Parathyroid adenoma (tissue), 2 donors: ENCODE measurements around the gene KSR1.

Source experiments
- H2AFZ ChIP-seq: fragments of 300-600 bp; sonication (generic); one replicate; pipeline ENCODE4 v1.7.0; 2017; ENCODE audit warnings: antibody characterized with exemption, mild to moderate bottlenecking
- H3K27ac ChIP-seq: fragments of 300-600 bp; sonication (generic); one replicate; pipeline ENCODE4 v1.7.0; 2017
- H3K27me3 ChIP-seq: fragments of 300-600 bp; sonication (generic); one replicate; pipeline ENCODE4 v1.7.0; 2017; ENCODE audit warnings: low read length; ENCODE audit not compliant: control insufficient read depth, insufficient read depth
- H3K36me3 ChIP-seq: fragments of 300-600 bp; sonication (generic); one replicate; pipeline ENCODE4 v1.7.0; 2017; ENCODE audit warnings: low read length; ENCODE audit not compliant: control insufficient read depth, insufficient read depth
- H3K4me1 ChIP-seq: fragments of 300-600 bp; sonication (generic); one replicate; pipeline ENCODE4 v1.7.0; 2017; ENCODE audit warnings: control low read depth
- H3K4me2 ChIP-seq: fragments of 300-600 bp; sonication (generic); one replicate; pipeline ENCODE4 v1.7.0; 2017; ENCODE audit warnings: low read length
- H3K4me3 ChIP-seq: fragments of 300-600 bp; sonication (generic); one replicate; pipeline ENCODE4 v1.7.0; 2017; ENCODE audit warnings: low read depth, low read length
- H3K79me2 ChIP-seq: fragments of 300-600 bp; sonication (generic); one replicate; pipeline ENCODE4 v1.7.0; 2017; ENCODE audit warnings: control low read depth
- H3K9ac ChIP-seq: fragments of 300-600 bp; sonication (generic); one replicate; pipeline ENCODE4 v1.7.0; 2017; ENCODE audit warnings: mild to moderate bottlenecking
- H3K9me3 ChIP-seq: fragments of 300-600 bp; sonication (generic); one replicate; pipeline ENCODE4 v1.7.0; 2017; ENCODE audit warnings: low read length; ENCODE audit not compliant: control insufficient read depth
- TF ChIP-seq, protein P1 (sequence below): fragments of 300-600 bp; sonication (generic); IDR thresholded peaks from one replicate; pipeline ENCODE4 v1.7.0; 2017; ENCODE audit warnings: antibody characterized with exemption, mild to moderate bottlenecking
- donor health status: primary hyperparathyroidism.

Gene KSR1

GRCh38 chr17:27612160-27612770 lies 156.0 kb downstream of the KSR1 start:
- H3K27me3 ChIP-seq = no peaks in the 10 kb centered on the region
- H3K36me3 ChIP-seq = no peaks in the 10 kb centered on the region
- TF ChIP-seq, protein P1, sequence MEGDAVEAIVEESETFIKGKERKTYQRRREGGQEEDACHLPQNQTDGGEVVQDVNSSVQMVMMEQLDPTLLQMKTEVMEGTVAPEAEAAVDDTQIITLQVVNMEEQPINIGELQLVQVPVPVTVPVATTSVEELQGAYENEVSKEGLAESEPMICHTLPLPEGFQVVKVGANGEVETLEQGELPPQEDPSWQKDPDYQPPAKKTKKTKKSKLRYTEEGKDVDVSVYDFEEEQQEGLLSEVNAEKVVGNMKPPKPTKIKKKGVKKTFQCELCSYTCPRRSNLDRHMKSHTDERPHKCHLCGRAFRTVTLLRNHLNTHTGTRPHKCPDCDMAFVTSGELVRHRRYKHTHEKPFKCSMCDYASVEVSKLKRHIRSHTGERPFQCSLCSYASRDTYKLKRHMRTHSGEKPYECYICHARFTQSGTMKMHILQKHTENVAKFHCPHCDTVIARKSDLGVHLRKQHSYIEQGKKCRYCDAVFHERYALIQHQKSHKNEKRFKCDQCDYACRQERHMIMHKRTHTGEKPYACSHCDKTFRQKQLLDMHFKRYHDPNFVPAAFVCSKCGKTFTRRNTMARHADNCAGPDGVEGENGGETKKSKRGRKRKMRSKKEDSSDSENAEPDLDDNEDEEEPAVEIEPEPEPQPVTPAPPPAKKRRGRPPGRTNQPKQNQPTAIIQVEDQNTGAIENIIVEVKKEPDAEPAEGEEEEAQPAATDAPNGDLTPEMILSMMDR = no peak
- H3K4me3 ChIP-seq = no peak overlapping the region
- H3K79me2 ChIP-seq = no peaks in the 10 kb centered on the region
- H2AFZ ChIP-seq = no peak overlapping the region
- H3K9me3 ChIP-seq = no peaks in the 10 kb centered on the region
- H3K4me2 ChIP-seq = no peak overlapping the region
- no peaks in the 10 kb centered on the region for H3K4me1 ChIP-seq
- H3K27ac ChIP-seq = no peak overlapping the region
- no peak overlapping the region for H3K9ac ChIP-seq

- Histone ChIP-seq H2AFZ (no peak overlapping the region), H3K9me3 (no peaks in the 10 kb centered on the region), H3K4me2 (no peak overlapping the region), H3K9ac (no peak overlapping the region), H3K27me3 (no peaks in the 10 kb centered on the region), H3K36me3 (no peaks in the 10 kb centered on the region), H3K4me1 (no peaks in the 10 kb centered on the region), H3K4me3 (no peak overlapping the region), H3K79me2 (no peaks in the 10 kb centered on the region), H3K27ac (no peak overlapping the region)
- TF ChIP-seq, protein P1 = no peak
Measured at GRCh38 chr17:27613433-27613832, 157.2 kb downstream of the KSR1 start.

DNA sequence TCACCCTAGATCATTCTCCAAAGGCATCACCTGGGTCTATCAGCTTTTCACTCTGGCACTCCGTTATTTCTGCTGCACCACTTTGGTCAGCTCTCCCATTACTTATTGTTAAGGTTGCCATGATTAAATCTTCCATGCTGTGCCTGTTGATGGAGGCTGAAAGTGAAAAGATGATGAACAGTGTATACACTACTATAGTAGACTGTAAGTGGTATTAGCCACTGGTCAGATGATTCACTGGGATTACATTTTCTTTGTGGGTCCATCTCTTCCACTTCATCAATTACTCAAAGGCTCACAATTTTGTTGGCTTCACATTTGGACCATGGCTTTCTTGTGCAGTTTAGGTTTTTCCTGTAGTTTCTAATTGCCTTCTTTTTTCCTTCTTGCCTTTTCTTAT lies 158.9 kb downstream of the KSR1 start:
- H3K4me3 ChIP-seq = no peak overlapping the region
- H3K79me2 ChIP-seq = no peaks in the 10 kb centered on the region
- TF ChIP-seq, protein P1 = no peak
- H3K4me1 ChIP-seq = no peaks in the 10 kb centered on the region
- no peak overlapping the region for H2AFZ ChIP-seq
- no peaks in the 10 kb centered on the region for H3K27me3 ChIP-seq
- no peaks in the 10 kb centered on the region for H3K9me3 ChIP-seq
- H3K36me3 ChIP-seq = no peaks in the 10 kb centered on the region
- H3K4me2 ChIP-seq = no peak overlapping the region
- no peak overlapping the region for H3K9ac ChIP-seq
- no peak overlapping the region for H3K27ac ChIP-seq

DNA sequence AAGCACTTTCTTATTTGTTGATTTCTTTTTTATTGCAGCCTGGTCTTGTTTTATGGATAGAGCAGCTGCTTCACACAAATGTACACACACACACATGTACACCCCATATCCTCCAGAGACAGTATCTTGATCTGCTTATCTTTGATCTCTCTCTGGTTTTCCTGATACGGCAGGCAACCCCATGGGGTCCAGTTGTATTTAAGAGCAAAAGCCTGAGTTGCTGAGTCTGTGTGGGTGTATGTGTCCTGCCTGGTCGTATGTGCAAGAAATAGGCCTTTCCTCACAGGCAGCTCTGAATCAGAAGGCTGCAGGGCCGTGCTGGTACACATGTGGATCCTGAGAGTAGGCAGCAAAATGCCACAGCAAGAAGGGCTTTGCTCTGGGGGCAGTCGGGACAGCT lies 160.2 kb downstream of the KSR1 start:
- Histone ChIP-seq H3K9me3 (no peaks in the 10 kb centered on the region), H3K4me3 (no peak overlapping the region), H3K79me2 (no peaks in the 10 kb centered on the region), H3K4me1 (no peaks in the 10 kb centered on the region), H3K4me2 (no peak overlapping the region), H3K36me3 (no peaks in the 10 kb centered on the region), H2AFZ (no peak overlapping the region), H3K27me3 (no peaks in the 10 kb centered on the region), H3K9ac (no peak overlapping the region), H3K27ac (no peak overlapping the region)
- TF ChIP-seq, protein P1 = no peak

DNA sequence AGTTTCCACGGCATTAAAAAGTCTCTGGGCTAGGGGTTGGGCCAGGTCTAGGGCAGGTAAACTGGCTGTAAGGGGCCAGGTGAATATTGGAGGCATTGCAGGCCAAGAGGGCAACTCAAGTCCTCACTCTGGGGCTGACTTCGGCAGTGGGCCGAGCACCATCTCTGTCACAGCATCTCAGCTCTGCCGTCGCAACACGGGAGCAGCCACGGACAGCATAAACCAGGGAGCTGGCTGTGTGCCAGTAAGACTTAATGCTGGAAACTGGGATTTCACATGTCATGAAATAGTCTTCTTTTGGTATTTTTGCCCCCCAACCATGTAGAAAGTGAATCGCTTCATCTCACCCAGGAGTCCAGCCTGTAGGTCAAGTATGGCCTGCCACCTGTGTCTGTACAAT lies 162.2 kb downstream of the KSR1 start:
- TF ChIP-seq, protein P1 = no peak
- Histone ChIP-seq H3K9me3 (no peaks in the 10 kb centered on the region), H2AFZ (no peak overlapping the region), H3K36me3 (no peaks in the 10 kb centered on the region), H3K4me2 (no peak overlapping the region), H3K27me3 (no peaks in the 10 kb centered on the region), H3K27ac (no peak overlapping the region), H3K79me2 (no peaks in the 10 kb centered on the region), H3K9ac (no peak overlapping the region), H3K4me1 (no peaks in the 10 kb centered on the region), H3K4me3 (no peak overlapping the region)
